Esophagus muscularis mucosa (tissue), 4 donors: Measurements from ENCODE around the gene CDC20. TPM values are rescaled to one million over a fixed set of nuclear protein-coding genes. Genes with fewer than 3 reads are reported as not detected.
A peak's percentile ranks its signal among the peaks of the same experiment; 100 is the strongest.

Source experiments
- DNase-seq: peaks from one replicate; pipeline ENCODE4 v3.0.0-alpha.2; 2017; ENCODE audit errors: extremely low spot score
- H3K27ac ChIP-seq, 4 donors: fragments of 200-600 bp; sonication (generic); replicated peaks in 1 of 4; 1 replicate in 3 of 4; 2 replicates in 1 of 4; pipeline ENCODE4 v1.5.1; 2016 to 2019; ENCODE audit warnings: mild to moderate bottlenecking in 1 of 4
- H3K27me3 ChIP-seq, 4 donors: fragments of 200-600 bp; sonication (generic); one replicate each; pipeline versions ENCODE4 v1.5.1 to v1.6.0; 2016 to 2019
- H3K36me3 ChIP-seq, 4 donors: fragments of 200-600 bp; sonication (generic); one replicate each; pipeline ENCODE4 v1.5.1; 2016 to 2019
- H3K4me1 ChIP-seq, 4 donors: fragments of 200-600 bp; sonication (generic); one replicate each; pipeline ENCODE4 v1.5.1; 2016 to 2019
- H3K4me3 ChIP-seq, 4 donors: fragments of 200-600 bp; sonication (generic); 1 replicate in 2 of 4; 2 replicates in 2 of 4; pipeline ENCODE4 v1.5.1; 2016 to 2019; ENCODE audit warnings: mild to moderate bottlenecking in 4 of 4, moderate library complexity in 1 of 4
- H3K9me3 ChIP-seq, 4 donors: fragments of 200-600 bp; sonication (generic); 1 replicate in 3 of 4; 2 replicates in 1 of 4; pipeline ENCODE4 v1.5.1; 2016 to 2019
- EP300 ChIP-seq: sonication (generic); formaldehyde crosslinking; IDR thresholded peaks from one replicate; pipeline ENCODE4 v1.6.1; 2017; ENCODE audit warnings: antibody characterized with exemption
- POLR2A ChIP-seq: fragments of 450-650 bp; IDR thresholded peaks from one replicate; pipeline ENCODE4 v1.6.1; 2017; ENCODE audit warnings: antibody characterized with exemption, moderate library complexity, mild to moderate bottlenecking, low read depth
- POLR2AphosphoS5 ChIP-seq, 2 donors: sonication (generic); formaldehyde crosslinking; IDR thresholded peaks; one replicate each; pipeline ENCODE4 v1.6.1; 2017; ENCODE audit warnings: antibody characterized with exemption in 2 of 2
- WGBS: methylation state at CpG from one replicate; pipeline ENCODE4 v1.1.5; 2018; 5-methylcytosine and 5-hydroxymethylcytosine counted together
- intact Hi-C: fragments of 100-400 bp; cut with DNase I; formaldehyde crosslinking; loops from one replicate; pipeline ENCODE4 v1.15.1; 2023
- total RNA-seq, 4 donors: library from RNA; depleted of rRNA; stranded (reverse); fragments of >200 nt; gene quantifications; one replicate each; pipeline versions ENCODE4 v1.1.0 to v1.2.1, GENCODE V29; 2016
- TF ChIP-seq, protein P1 (sequence below), 3 experiments: fragments of 200-600 bp in 2 of 3; fragments of 450-650 bp in 1 of 3; sonication (generic) in 2 of 3; IDR thresholded peaks; one replicate each; pipeline ENCODE4 v1.5.1; 2017 to 2019; ENCODE audit warnings: antibody characterized with exemption in 3 of 3, mild to moderate bottlenecking in 2 of 3, moderate library complexity in 1 of 3

CDC20 gene
- total RNA-seq, 4 donors from 2014 or later, result 0.42 to 1.7 TPM; not detected in 2

GRCh38 chr1:43372172-43372571 is 13.4 kb downstream of the CDC20 start:
- Histone ChIP-seq H3K9me3 (no peaks in the 10 kb centered on the region), H3K4me1 (peaks cover 14 to 27% (median 25%) of the 10 kb centered on the region in 4 donors), H3K27ac (peak overlapping the region in 2 of 4 donors; percentile 33 to 47), H3K4me3 (no peak overlapping the region), H3K27me3 (no peaks in the 10 kb centered on the region), H3K36me3 (peaks cover 0 to 12% (median 0%) of the 10 kb centered on the region in 4 donors)
- intact Hi-C loops, result no loop called here
- TF ChIP-seq, protein P1, sequence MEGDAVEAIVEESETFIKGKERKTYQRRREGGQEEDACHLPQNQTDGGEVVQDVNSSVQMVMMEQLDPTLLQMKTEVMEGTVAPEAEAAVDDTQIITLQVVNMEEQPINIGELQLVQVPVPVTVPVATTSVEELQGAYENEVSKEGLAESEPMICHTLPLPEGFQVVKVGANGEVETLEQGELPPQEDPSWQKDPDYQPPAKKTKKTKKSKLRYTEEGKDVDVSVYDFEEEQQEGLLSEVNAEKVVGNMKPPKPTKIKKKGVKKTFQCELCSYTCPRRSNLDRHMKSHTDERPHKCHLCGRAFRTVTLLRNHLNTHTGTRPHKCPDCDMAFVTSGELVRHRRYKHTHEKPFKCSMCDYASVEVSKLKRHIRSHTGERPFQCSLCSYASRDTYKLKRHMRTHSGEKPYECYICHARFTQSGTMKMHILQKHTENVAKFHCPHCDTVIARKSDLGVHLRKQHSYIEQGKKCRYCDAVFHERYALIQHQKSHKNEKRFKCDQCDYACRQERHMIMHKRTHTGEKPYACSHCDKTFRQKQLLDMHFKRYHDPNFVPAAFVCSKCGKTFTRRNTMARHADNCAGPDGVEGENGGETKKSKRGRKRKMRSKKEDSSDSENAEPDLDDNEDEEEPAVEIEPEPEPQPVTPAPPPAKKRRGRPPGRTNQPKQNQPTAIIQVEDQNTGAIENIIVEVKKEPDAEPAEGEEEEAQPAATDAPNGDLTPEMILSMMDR (IDR thresholded peaks at IDR 0.05), result no peak
- no peak for TF ChIP-seq EP300
- no peak for TF ChIP-seq POLR2A
- TF ChIP-seq POLR2AphosphoS5 (IDR thresholded peaks at IDR 0.05), result no peak
- DNase-seq, result no peak
- 95% methylated on average over 5 of the region's 5 CpGs for whole genome bisulfite sequencing

DNA sequence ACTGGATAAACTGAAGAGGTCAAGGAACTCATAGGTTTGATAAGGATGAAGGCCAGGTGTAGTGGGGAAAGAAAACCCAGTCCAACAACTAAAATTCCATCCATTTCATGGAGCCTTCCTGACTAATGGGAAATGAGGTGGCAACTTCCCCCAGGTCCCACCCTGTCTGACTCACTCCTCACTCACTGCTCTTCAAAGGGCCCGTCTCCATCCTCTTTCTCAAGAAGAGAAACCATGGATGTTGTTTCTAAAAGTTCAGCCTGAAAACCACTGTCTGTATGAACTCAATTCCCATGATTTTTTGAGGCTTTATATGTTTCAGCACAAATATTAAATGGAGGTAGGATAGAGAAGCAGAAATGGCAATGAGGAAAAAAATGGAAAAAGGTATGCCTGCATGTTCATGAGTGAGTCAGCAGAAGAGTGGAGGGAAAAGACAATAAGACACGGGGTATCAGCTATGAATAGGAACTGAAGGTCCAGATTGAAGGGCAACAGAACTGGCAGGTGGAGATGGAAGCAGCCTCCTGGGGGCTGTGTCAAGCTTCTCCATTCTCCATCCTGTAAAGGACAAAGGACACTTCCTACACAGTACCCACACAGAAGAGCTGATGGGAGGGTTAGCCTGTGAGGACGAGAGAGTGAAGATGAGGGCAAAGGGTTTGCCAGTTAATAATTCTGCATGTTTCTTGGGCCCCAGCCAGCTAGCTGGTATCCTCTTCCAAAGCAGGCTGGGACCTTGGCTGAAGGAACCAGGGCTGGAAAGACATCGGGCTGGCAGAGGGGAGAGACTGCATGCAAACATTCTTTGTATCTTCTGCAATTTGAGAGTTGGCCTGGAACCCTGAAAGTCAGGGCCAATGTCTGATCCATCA is 14.5 kb downstream of the CDC20 start:
- no peak overlapping the region for H3K4me3 ChIP-seq
- no peaks in the 10 kb centered on the region for H3K9me3 ChIP-seq
- 48% methylated on average over 4 of the region's 4 CpGs for WGBS
- H3K4me1 ChIP-seq, result peaks cover 13 to 26% (median 21%) of the 10 kb centered on the region in 4 donors
- H3K27ac ChIP-seq, result peak overlapping the region in 3 of 4 donors; percentile 29 to 50 (median 42)
- TF ChIP-seq EP300 (no peak), POLR2AphosphoS5 (IDR thresholded peaks at IDR 0.05) (peak in 1 of 2 donors; percentile 27)
- TF ChIP-seq, protein P1 (IDR thresholded peaks at IDR 0.05), result no peak
- DNase-seq, result no peak
- no peaks in the 10 kb centered on the region for H3K27me3 ChIP-seq
- intact Hi-C loops, result no loop called here
- peaks cover 0 to 12% (median 0%) of the 10 kb centered on the region in 4 donors for H3K36me3 ChIP-seq

- Histone ChIP-seq H3K4me3 (no peak overlapping the region), H3K27ac (no peak overlapping the region), H3K36me3 (peaks cover 0 to 23% (median 9%) of the 10 kb centered on the region in 4 donors), H3K9me3 (no peaks in the 10 kb centered on the region), H3K4me1 (peaks cover 5 to 19% (median 6%) of the 10 kb centered on the region in 4 donors), H3K27me3 (no peaks in the 10 kb centered on the region)
- no peak for TF ChIP-seq POLR2AphosphoS5 (IDR thresholded peaks at IDR 0.05)
- TF ChIP-seq, protein P1 (IDR thresholded peaks at IDR 0.05), result no peak
- TF ChIP-seq POLR2A, result no peak
- no peak for TF ChIP-seq EP300
- intact Hi-C loops, result no loop called here
- 92% methylated on average over 7 of the region's 7 CpGs for WGBS
- DNase-seq, result no peak
Observed at GRCh38 chr1:43376723-43377235, 18.0 kb downstream of the CDC20 start.

- peaks cover 0 to 30% (median 14%) of the 10 kb centered on the region in 4 donors for H3K36me3 ChIP-seq
- no peak overlapping the region for H3K4me3 ChIP-seq
- DNase-seq, result no peak
- no peaks in the 10 kb centered on the region for H3K27me3 ChIP-seq
- TF ChIP-seq EP300, result no peak
- H3K27ac ChIP-seq, result no peak overlapping the region
- intact Hi-C loops, result no loop called here
- WGBS, result 89% methylated on average over 1 of the region's 1 CpG
- no peaks in the 10 kb centered on the region for H3K9me3 ChIP-seq
- peaks cover 15 to 25% (median 17%) of the 10 kb centered on the region in 4 donors for H3K4me1 ChIP-seq
Observed at GRCh38 chr1:43377831-43378230, 19.1 kb downstream of the CDC20 start.

GRCh38 chr1:43379476-43379875 is 20.7 kb downstream of the CDC20 start:
- no peak for DNase-seq
- no peak for TF ChIP-seq POLR2AphosphoS5 (IDR thresholded peaks at IDR 0.05)
- no peak overlapping the region for H3K27ac ChIP-seq
- no peaks in the 10 kb centered on the region for H3K9me3 ChIP-seq
- peaks cover 11 to 42% (median 31%) of the 10 kb centered on the region in 4 donors for H3K36me3 ChIP-seq
- WGBS, result 97% methylated on average over 1 of the region's 1 CpG
- H3K4me1 ChIP-seq, result peaks cover 12 to 16% (median 14%) of the 10 kb centered on the region in 4 donors
- intact Hi-C loops, result no loop called here
- H3K4me3 ChIP-seq, result no peak overlapping the region
- no peaks in the 10 kb centered on the region for H3K27me3 ChIP-seq
